ENCODE data around the gene SERPINE2. TPM values are rescaled to one million over a fixed set of nuclear protein-coding genes. Genes with fewer than 3 reads are reported as not detected.

Gene SERPINE2
- total and polyA plus RNA-seq, 10 donors: 20.9 to 105 (median 33.2) TPM

- TF ChIP-seq CTCF (IDR thresholded peaks at IDR 0.05 in 8 of 11, conservative IDR thresholded peaks at IDR 0.05 in 3 of 11) (no peak), POLR2AphosphoS5 (IDR thresholded peaks at IDR 0.05) (no peak), POLR2A (IDR thresholded peaks at IDR 0.05) (no peak)
- intact Hi-C loops (cut with DNase I; ENCODE audit: low total_unique reads): no loop called here
Observed at GRCh38 chr2:223989206-223989855, 49.8 kb downstream of the SERPINE2 start.

DNA sequence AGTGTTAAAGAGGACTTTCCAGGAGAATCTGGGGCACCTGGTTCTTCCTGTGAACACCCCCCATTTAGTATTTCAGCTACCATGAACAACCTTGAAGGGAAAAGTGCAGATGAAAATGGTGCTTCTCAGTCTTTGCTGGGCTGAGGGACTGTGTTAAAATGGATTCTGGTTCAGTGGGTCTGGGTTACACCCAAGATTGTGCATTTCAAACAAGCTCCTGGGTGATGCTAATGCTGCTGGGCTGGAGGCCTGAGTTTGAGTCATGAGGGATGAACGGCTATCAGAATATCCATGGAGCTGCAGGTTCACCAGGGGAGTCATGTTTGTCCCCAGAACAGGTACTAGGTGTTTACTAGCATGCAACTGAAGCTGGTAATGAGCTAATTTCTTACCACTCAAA lies 57.8 kb downstream of the SERPINE2 start:
- no peak overlapping the region for H3K4me3 ChIP-seq
- H3K27ac ChIP-seq: no peak overlapping the region
- H3K27me3 ChIP-seq (replicated peaks in 1 of 7): no peaks in the 10 kb centered on the region
- 75 to 95% (median 86%) methylated on average over 1 of the region's 1 CpG for WGBS, 5 donors
- H3K36me3 ChIP-seq: peaks cover 0 to 10% (median 0%) of the 10 kb centered on the region in 6 donors
- TF ChIP-seq CTCF (IDR thresholded peaks at IDR 0.05 in 8 of 11, conservative IDR thresholded peaks at IDR 0.05 in 3 of 11) (no peak), POLR2A (IDR thresholded peaks at IDR 0.05) (no peak), POLR2AphosphoS5 (IDR thresholded peaks at IDR 0.05) (no peak)
- no peaks in the 10 kb centered on the region for H3K9me3 ChIP-seq
- intact Hi-C loops (cut with DNase I; ENCODE audit: low total_unique reads): no loop called here
- no peaks in the 10 kb centered on the region for H3K4me1 ChIP-seq
- no peak for DNase-seq

More at GRCh38 chr2:223989206-223989855, 49.8 kb downstream of the SERPINE2 start:
- Histone ChIP-seq H3K4me3 (no peak overlapping the region), H3K9me3 (no peaks in the 10 kb centered on the region), H3K36me3 (peaks cover 0 to 12% (median 0%) of the 10 kb centered on the region in 6 donors), H3K27ac (no peak overlapping the region), H3K4me1 (peaks cover 0 to 7% (median 0%) of the 10 kb centered on the region in 6 donors), H3K27me3 (replicated peaks in 1 of 7) (no peaks in the 10 kb centered on the region)
- 84 to 97% (median 85%) methylated on average over 10 of the region's 10 CpGs for WGBS, 5 donors
- no peak for DNase-seq

- H3K9me3 ChIP-seq: no peaks in the 10 kb centered on the region
- no peaks in the 10 kb centered on the region for H3K4me1 ChIP-seq
- H3K36me3 ChIP-seq: peaks cover 0 to 10% (median 0%) of the 10 kb centered on the region in 6 donors
- no peaks in the 10 kb centered on the region for H3K27me3 ChIP-seq (replicated peaks in 1 of 7)
- 88 to 96% (median 94%) methylated on average over 4 of the region's 4 CpGs for WGBS, 5 donors
- H3K4me3 ChIP-seq: no peak overlapping the region
- no peak for DNase-seq
- no peak overlapping the region for H3K27ac ChIP-seq
- intact Hi-C loops (cut with DNase I; ENCODE audit: low total_unique reads): no loop called here
- TF ChIP-seq POLR2A (IDR thresholded peaks at IDR 0.05) (no peak), POLR2AphosphoS5 (IDR thresholded peaks at IDR 0.05) (no peak), CTCF (IDR thresholded peaks at IDR 0.05 in 8 of 11, conservative IDR thresholded peaks at IDR 0.05 in 3 of 11) (no peak)
Observed at GRCh38 chr2:223980803-223981202, 58.3 kb downstream of the SERPINE2 start.

- no peak for DNase-seq
- 75 to 96% (median 84%) methylated on average over 1 of the region's 1 CpG for WGBS, 5 donors
Observed at GRCh38 chr2:223980397-223980735, 58.7 kb downstream of the SERPINE2 start.

More at GRCh38 chr2:223980397-223980735, 58.7 kb downstream of the SERPINE2 start:
- Histone ChIP-seq H3K27me3 (replicated peaks in 1 of 7) (no peaks in the 10 kb centered on the region), H3K27ac (no peak overlapping the region), H3K4me1 (no peaks in the 10 kb centered on the region), H3K4me3 (no peak overlapping the region), H3K9me3 (no peaks in the 10 kb centered on the region), H3K36me3 (peaks cover 0 to 10% (median 0%) of the 10 kb centered on the region in 6 donors)
- intact Hi-C loops (cut with DNase I; ENCODE audit: low total_unique reads): no loop called here
- no peak for TF ChIP-seq POLR2AphosphoS5 (IDR thresholded peaks at IDR 0.05)
- no peak for TF ChIP-seq CTCF (IDR thresholded peaks at IDR 0.05 in 8 of 11, conservative IDR thresholded peaks at IDR 0.05 in 3 of 11)
- no peak for TF ChIP-seq POLR2A (IDR thresholded peaks at IDR 0.05)
